Esophagus squamous epithelium (tissue), 4 donors: ENCODE measurements around the gene HNMT.

Experiments used
- CTCF ChIP-seq, 6 experiments: fragments of 450-650 bp in 4 of 6; fragments of 200-600 bp in 2 of 6; sonication (generic) in 2 of 6; IDR thresholded peaks; one replicate each; pipeline ENCODE4 v1.5.1; 2016 to 2019; ENCODE audit warnings: antibody characterized with exemption in 6 of 6, mild to moderate bottlenecking in 4 of 6, moderate library complexity in 4 of 6
- POLR2A ChIP-seq, 4 donors: fragments of 450-650 bp; IDR thresholded peaks; one replicate each; pipeline ENCODE4 v1.6.1; 2017; ENCODE audit warnings: antibody characterized with exemption in 4 of 4, mild to moderate bottlenecking in 4 of 4, moderate library complexity in 3 of 4

GRCh38 chr2:137957033-137957432, 7.2 kb upstream of the HNMT start:
- TF ChIP-seq CTCF (IDR thresholded peaks at IDR 0.05) (no peak), POLR2A (IDR thresholded peaks at IDR 0.05) (no peak)
